Measurements from ENCODE around the gene TMEM263. TPM values are rescaled to one million over a fixed set of nuclear protein-coding genes. Genes with fewer than 3 reads are reported as not detected.

TMEM263 gene
- total and polyA plus RNA-seq, 9 of the 15 experiments (the other 6 are each of a cell fraction or from before 2014, with no cell fraction given) = 12.6 to 36.7 (median 24.4) TPM

GRCh38 chr12:106986625-106987389 is 31.1 kb downstream of the TMEM263 start, which contains the start of gene MTERF2 (continued):
- TF ChIP-seq ZBTB43 (CRISPR knock-in tag; IDR thresholded peaks at IDR 0.05) (no peak), ADNP (tag; IDR thresholded peaks at IDR 0.05) (no peak), SREBF1 (IDR thresholded peaks at IDR 0.05; ENCODE audit: borderline replicate concordance, low read depth, low read length) (no peak), C11orf30 (IDR thresholded peaks at IDR 0.05; ENCODE audit: low read depth) (no peak), MAFK (IDR thresholded peaks at IDR 0.05; ENCODE audit: low read length) (no peak), TFAM (CRISPR knock-in tag; conservative IDR thresholded peaks at IDR 0.05) (no peak), USF1 (CRISPR knock-in tag; IDR thresholded peaks at IDR 0.05) (peak; percentile 65), RBM15 (IDR thresholded peaks at IDR 0.05; ENCODE audit: insufficient read depth, low read length) (no peak), RFX7 (CRISPR knock-in tag; IDR thresholded peaks at IDR 0.05) (no peak), REST (IDR thresholded peaks at IDR 0.05; ENCODE audit: borderline replicate concordance) (no peak), REST (CRISPR knock-in tag; IDR thresholded peaks at IDR 0.05; ENCODE audit: low read depth) (0 out of 2 replicates have a peak, but pooled peaks have one; percentile 30), MECOM (CRISPR knock-in tag; IDR thresholded peaks at IDR 0.05) (no peak), ZNF445 (CRISPR knock-in tag; IDR thresholded peaks at IDR 0.05; ENCODE audit: low read depth) (no peak), ZNF586 (CRISPR knock-in tag; conservative IDR thresholded peaks at IDR 0.05) (no peak), SRSF1 (IDR thresholded peaks at IDR 0.05; ENCODE audit: low read depth, low read length) (no peak), FOXP1 (CRISPR knock-in tag; IDR thresholded peaks at IDR 0.05) (no peak), THRB (CRISPR knock-in tag; conservative IDR thresholded peaks at IDR 0.05) (no peak)
